ENCODE measurements around the gene CIP2A.

The CIP2A gene

GRCh38 chr3:108500728-108501127 is 88.5 kb downstream of the CIP2A start (continued):
- no peak for TF ChIP-seq TSHZ2 (CRISPR knock-in tag; IDR thresholded peaks at IDR 0.05)
- no peak for TF ChIP-seq OSR1 (CRISPR knock-in tag; IDR thresholded peaks at IDR 0.05)
- no peak for TF ChIP-seq ZFP3 (CRISPR knock-in tag; IDR thresholded peaks at IDR 0.05)
- no peak for TF ChIP-seq POU6F1 (CRISPR knock-in tag; IDR thresholded peaks at IDR 0.05; ENCODE audit: borderline replicate concordance, low read depth)
- no peak for TF ChIP-seq GLIS3 (CRISPR knock-in tag; IDR thresholded peaks at IDR 0.05)
- no peak for TF ChIP-seq ISL1 (CRISPR knock-in tag; IDR thresholded peaks at IDR 0.05)
- TF ChIP-seq TCF4 (CRISPR knock-in tag; IDR thresholded peaks at IDR 0.05; ENCODE audit: borderline replicate concordance): no peak
- no peak for TF ChIP-seq CSDC2 (CRISPR knock-in tag; IDR thresholded peaks at IDR 0.05)
- TF ChIP-seq ZFP30 (CRISPR knock-in tag; IDR thresholded peaks at IDR 0.05): no peak
